ENCODE measurements around the gene RPS25.

Gene RPS25

GRCh38 chr11:119015054-119015611, 3.0 kb downstream of the RPS25 start:
- H3K27ac ChIP-seq (replicated peaks) = no peak overlapping the region
- no peak for TF ChIP-seq SPI1 (IDR thresholded peaks at IDR 0.05; ENCODE audit: borderline replicate concordance, low read depth)
- TF ChIP-seq REST (IDR thresholded peaks at IDR 0.05; ENCODE audit: insufficient replicate concordance, low read depth) = no peak
- TF ChIP-seq POLR2AphosphoS5 (IDR thresholded peaks at IDR 0.05; ENCODE audit: low read depth) = no peak
- no peak for TF ChIP-seq CTCF (IDR thresholded peaks at IDR 0.05; ENCODE audit: insufficient read depth, low read length)
- no peak for TF ChIP-seq GABPA (IDR thresholded peaks at IDR 0.05; ENCODE audit: low read depth)
- H3K27me3 ChIP-seq (ENCODE audit: insufficient read depth, poor library complexity, severe bottlenecking) = no peaks in the 10 kb centered on the region
- peak in 1 of 2 experiments; percentile 27 for DNase-seq (ENCODE audit: low read depth in 1 of 2, low spot score in 1 of 2)
- H3K4me3 ChIP-seq (replicated peaks; ENCODE audit: insufficient read depth, low read length) = no peak overlapping the region

GRCh38 chr11:119014209-119014924, 3.8 kb downstream of the RPS25 start:
- H3K27me3 ChIP-seq (ENCODE audit: insufficient read depth, poor library complexity, severe bottlenecking) = no peaks in the 10 kb centered on the region
- TF ChIP-seq POLR2AphosphoS5 (IDR thresholded peaks at IDR 0.05; ENCODE audit: low read depth) (peak; percentile 76), CTCF (IDR thresholded peaks at IDR 0.05; ENCODE audit: insufficient read depth, low read length) (no peak), GABPA (IDR thresholded peaks at IDR 0.05; ENCODE audit: low read depth) (no peak)
- H3K4me3 ChIP-seq (replicated peaks; ENCODE audit: insufficient read depth, low read length) = no peak overlapping the region
- DNase-seq (ENCODE audit: low read depth in 1 of 2, low spot score in 1 of 2) = no peak
- no peak overlapping the region for H3K27ac ChIP-seq (replicated peaks)

GRCh38 chr11:119012629-119013170, 5.4 kb downstream of the RPS25 start:
- Histone ChIP-seq H3K4me3 (replicated peaks; ENCODE audit: insufficient read depth, low read length) (no peak overlapping the region), H3K27ac (replicated peaks) (no peak overlapping the region), H3K27me3 (ENCODE audit: insufficient read depth, poor library complexity, severe bottlenecking) (no peaks in the 10 kb centered on the region)
- TF ChIP-seq REST (IDR thresholded peaks at IDR 0.05; ENCODE audit: insufficient replicate concordance, low read depth) (no peak), POLR2AphosphoS5 (IDR thresholded peaks at IDR 0.05; ENCODE audit: low read depth) (0 out of 2 replicates have a peak, but pooled peaks have one; percentile 23), GABPA (IDR thresholded peaks at IDR 0.05; ENCODE audit: low read depth) (no peak)
- no peak for DNase-seq (ENCODE audit: low read depth in 1 of 2, low spot score in 1 of 2)

- TF ChIP-seq REST (IDR thresholded peaks at IDR 0.05; ENCODE audit: insufficient replicate concordance, low read depth) (no peak), CTCF (IDR thresholded peaks at IDR 0.05; ENCODE audit: insufficient read depth, low read length) (no peak), SPI1 (IDR thresholded peaks at IDR 0.05; ENCODE audit: borderline replicate concordance, low read depth) (no peak), GABPA (IDR thresholded peaks at IDR 0.05; ENCODE audit: low read depth) (no peak), POLR2AphosphoS5 (IDR thresholded peaks at IDR 0.05; ENCODE audit: low read depth) (no peak)
- DNase-seq (ENCODE audit: low read depth in 1 of 2, low spot score in 1 of 2) = no peak
- Histone ChIP-seq H3K27me3 (ENCODE audit: insufficient read depth, poor library complexity, severe bottlenecking) (no peaks in the 10 kb centered on the region), H3K4me3 (replicated peaks; ENCODE audit: insufficient read depth, low read length) (no peak overlapping the region), H3K27ac (replicated peaks) (no peak overlapping the region)
Observed at GRCh38 chr11:119011476-119012053, 6.6 kb downstream of the RPS25 start.
